Sigmoid colon (tissue), 4 donors: ENCODE measurements around the gene TFR2.

ENCODE experiments used
- CTCF ChIP-seq, 4 experiments: fragments of 450-650 bp in 3 of 4; fragments of 200-600 bp in 1 of 4; IDR thresholded peaks; one replicate each; pipeline ENCODE4 v1.5.1; 2016 to 2019; ENCODE audit warnings: antibody characterized with exemption in 4 of 4, mild to moderate bottlenecking in 3 of 4, moderate library complexity in 2 of 4
- POLR2AphosphoS5 ChIP-seq, 4 donors: sonication (generic); formaldehyde crosslinking; IDR thresholded peaks; one replicate each; pipeline ENCODE4 v1.6.1; 2017; ENCODE audit warnings: antibody characterized with exemption in 4 of 4

GRCh38 chr7:100595188-100595587 lies 46.2 kb downstream of the TFR2 start:
- TF ChIP-seq POLR2AphosphoS5 (IDR thresholded peaks at IDR 0.05), result no peak
- TF ChIP-seq CTCF (IDR thresholded peaks at IDR 0.05), result no peak
